ENCODE measurements around the gene TMEM181. TPM values are rescaled to one million over a fixed set of nuclear protein-coding genes. Genes with fewer than 3 reads are reported as not detected.
A peak's percentile ranks its signal among the peaks of the same experiment; 100 is the strongest.

The TMEM181 gene
- total and polyA plus RNA-seq, 5 experiments from 2014 or later = 3.9 to 16.9 (median 4.6) TPM

DNA sequence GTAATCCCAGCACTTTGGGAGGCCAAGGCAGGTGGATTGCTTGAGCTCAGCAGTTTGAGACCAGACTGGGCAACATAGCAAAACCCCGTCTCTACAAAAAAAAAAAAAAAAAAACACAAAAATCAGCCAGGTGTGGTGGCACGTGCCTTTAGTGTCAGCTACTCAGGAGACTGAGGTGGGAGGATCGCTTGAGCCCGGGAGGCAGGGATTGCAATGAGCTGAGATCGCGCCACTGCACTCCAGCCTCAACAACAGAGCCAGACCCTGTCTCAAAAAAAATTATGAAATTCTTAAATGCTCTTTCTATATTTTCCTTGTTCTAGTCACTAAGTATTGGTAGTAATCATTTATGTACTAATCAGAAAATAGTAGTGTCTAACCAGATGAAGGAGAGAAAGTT, 120.6 kb downstream of the TMEM181 start:
- Mint-ChIP-seq H3K36me3 (peaks cover 5 to 25% (median 19%) of the 10 kb centered on the region in 3 donors), H3K4me3 (no peak overlapping the region), H3K27ac (peak overlapping the region in 5 of 10 donors; percentile 1 to 75 (median 15)), H3K4me1 (peaks cover 9 to 37% (median 17%) of the 10 kb centered on the region in 4 donors), H3K9me3 (no peaks in the 10 kb centered on the region), H3K27me3 (no peaks in the 10 kb centered on the region)
- DNase-seq (no peak), ATAC-seq (no peak)
- POLR2A ChIA-PET = no interaction called here

DNA sequence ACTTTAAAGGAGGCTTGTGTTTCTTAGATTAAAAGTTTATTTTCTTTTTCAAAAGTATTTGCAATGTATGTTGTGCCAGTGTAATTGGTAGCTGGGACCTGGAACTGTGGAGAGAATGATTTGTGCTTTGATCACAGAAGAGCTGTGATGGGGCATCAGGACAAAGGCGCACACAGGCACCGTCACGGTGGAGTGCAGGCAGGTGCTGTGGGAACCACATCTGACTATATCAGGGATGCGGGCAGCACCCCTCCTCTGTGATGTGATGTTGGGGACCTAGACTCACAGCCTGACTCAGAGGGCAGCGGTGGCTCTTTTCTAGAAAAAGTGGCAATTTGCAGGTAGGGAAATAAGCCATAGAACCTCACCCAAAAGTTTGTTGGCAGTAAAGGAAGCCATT, 124.4 kb downstream of the TMEM181 start:
- DNase-seq = peak in 5 of 10 donors; percentile 13 to 52 (median 38)
- Mint-ChIP-seq H3K4me1 (peaks cover 31 to 66% (median 49%) of the 10 kb centered on the region in 4 donors), H3K4me3 (peak overlapping the region in 5 of 10 donors; percentile 0 to 37 (median 25)), H3K9me3 (no peaks in the 10 kb centered on the region), H3K27ac (peak overlapping the region; percentile 13 to 100 (median 84)), H3K27me3 (no peaks in the 10 kb centered on the region), H3K36me3 (peaks cover 5 to 17% (median 16%) of the 10 kb centered on the region in 3 donors)
- POLR2A ChIA-PET = interaction anchor here (0.7 to 1.7 kb wide), 5 partner anchors 21 to 194 kb away, joined by 3 to 5 read pairs (median 4); no protein-coding TSS in a partner anchor
- ATAC-seq = peak; percentile 3 to 17

DNA sequence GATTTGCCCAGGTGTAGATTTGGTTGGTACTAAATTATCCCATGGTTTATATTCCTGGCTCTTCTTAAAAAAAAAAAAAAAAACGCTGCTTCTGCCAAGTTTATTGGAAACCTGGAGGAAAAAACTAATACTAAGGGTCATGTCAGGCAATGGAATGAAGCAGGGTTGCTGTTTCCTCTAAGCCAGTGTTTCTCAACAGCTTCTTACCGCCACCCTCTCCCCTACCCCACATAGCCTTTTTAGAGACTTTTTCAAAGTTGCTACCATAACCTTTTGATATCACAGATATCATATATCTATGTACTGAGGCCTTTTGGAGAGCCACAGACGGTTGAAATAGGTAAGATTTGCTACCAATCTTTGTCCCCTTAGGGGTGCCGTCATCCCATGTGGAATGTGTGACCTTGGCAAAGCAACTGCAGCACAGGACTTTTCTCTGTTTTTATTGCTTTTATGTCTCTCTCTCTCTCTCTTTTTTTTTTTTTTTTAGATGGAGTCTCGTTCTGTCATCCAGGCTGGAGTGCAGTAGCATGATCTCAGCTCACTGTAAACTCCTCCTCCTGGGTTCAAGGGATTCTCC, 124.9 kb downstream of the TMEM181 start:
- no peaks in the 10 kb centered on the region for H3K27me3 Mint-ChIP-seq
- POLR2A ChIA-PET = interaction anchor here (0.7 to 1.7 kb wide), 5 partner anchors 22 to 195 kb away, joined by 3 to 5 read pairs (median 4); no protein-coding TSS in a partner anchor
- H3K4me3 Mint-ChIP-seq = peak overlapping the region in 4 of 10 donors; percentile 4 to 60 (median 26)
- ATAC-seq = peak in 1 of 2 donors; percentile 11
- DNase-seq = peak in 2 of 10 donors; percentile 26 to 33
- peaks cover 5 to 17% (median 16%) of the 10 kb centered on the region in 3 donors for H3K36me3 Mint-ChIP-seq
- H3K27ac Mint-ChIP-seq = peak overlapping the region; percentile 13 to 100 (median 84)
- H3K4me1 Mint-ChIP-seq = peaks cover 31 to 63% (median 52%) of the 10 kb centered on the region in 4 donors
- H3K9me3 Mint-ChIP-seq = no peaks in the 10 kb centered on the region

Small RNA genes within 50 kb of the gene (microRNA-seq; reads per million reads assigned to microRNA genes)
- gene MIR7161 (ENCODE audit: borderline microRNAs expressed) = not detected

Other genes with a start within 250 kb of the TMEM181 start
- gene TULP4, start 247.6 kb upstream of the TMEM181 start, total RNA-seq = 10 to 100 TPM; 51.5 to 59.5 TPM
- 10 to 100 TPM; 18.9 to 25.8 (median 24.2) TPM for gene TULP4, start 247.6 kb upstream of the TMEM181 start, polyA plus RNA-seq
- 10 to 100 TPM; 54.4 to 54.7 TPM for gene DYNLT1, start 84.7 kb downstream of the TMEM181 start, total RNA-seq
- 10 to 100 TPM; 63.3 to 78.6 (median 63.7) TPM for gene DYNLT1, start 84.7 kb downstream of the TMEM181 start, polyA plus RNA-seq
- 10 to 100 TPM; 11.1 to 13.6 TPM for gene SYTL3, start 90.0 kb downstream of the TMEM181 start, total RNA-seq
- 10 to 100 TPM; 15.7 to 16.1 (median 15.8) TPM for gene SYTL3, start 90.0 kb downstream of the TMEM181 start, polyA plus RNA-seq